Vagina (tissue), 2 donors: ENCODE results near the gene KCNG4. TPM values are rescaled to one million over a fixed set of nuclear protein-coding genes. Genes with fewer than 3 reads are reported as not detected.
"Not testable (repeated sequence)": the region's sequence is repeated elsewhere in the genome, so short reads cannot be mapped to it uniquely, and the experiment has no call there.

Experiments used
- DNase-seq, 2 donors: peaks; one replicate each; pipeline ENCODE4 v3.0.0-alpha.2; 2017; ENCODE audit errors: extremely low spot score in 2 of 2
- H3K27ac ChIP-seq: fragments of 200-600 bp; sonication (generic); one replicate; pipeline ENCODE4 v1.5.1; 2019
- H3K27me3 ChIP-seq: fragments of 200-600 bp; sonication (generic); one replicate; pipeline ENCODE4 v1.5.1; 2019
- H3K36me3 ChIP-seq, 2 donors: fragments of 200-600 bp; sonication (generic); one replicate each; pipeline ENCODE4 v1.5.1; 2017 to 2019
- H3K4me1 ChIP-seq: fragments of 200-600 bp; sonication (generic); one replicate; pipeline ENCODE4 v1.5.1; 2019
- H3K4me3 ChIP-seq, 2 donors: fragments of 200-600 bp; sonication (generic); 1 replicate in 1 of 2; 2 replicates in 1 of 2; pipeline ENCODE4 v1.5.1; 2016 to 2019
- H3K9me3 ChIP-seq: fragments of 200-600 bp; sonication (generic); one replicate; pipeline ENCODE4 v1.5.1; 2019
- POLR2A ChIP-seq, 2 donors: fragments of 450-650 bp; IDR thresholded peaks; one replicate each; pipeline ENCODE4 v1.6.1; 2017; ENCODE audit warnings: antibody characterized with exemption in 2 of 2, mild to moderate bottlenecking in 2 of 2, moderate library complexity in 2 of 2
- POLR2AphosphoS5 ChIP-seq, 2 donors: sonication (generic); formaldehyde crosslinking; IDR thresholded peaks; one replicate each; pipeline ENCODE4 v1.9.0; 2017; ENCODE audit warnings: antibody characterized with exemption in 2 of 2, mild to moderate bottlenecking in 2 of 2, low read depth in 1 of 2; ENCODE audit not compliant: insufficient read depth in 1 of 2
- intact Hi-C: fragments of 100-400 bp; cut with DNase I; formaldehyde crosslinking; loops from one replicate; pipeline ENCODE4 v1.15.1; 2023
- total RNA-seq: library from RNA; depleted of rRNA; stranded (reverse); fragments of >200 nt; gene quantifications from one replicate; pipeline ENCODE4 v1.2.3, GENCODE V29; 2016
- TF ChIP-seq, protein P1 (sequence below), 3 experiments: fragments of 450-650 bp in 2 of 3; fragments of 200-600 bp in 1 of 3; sonication (generic) in 1 of 3; IDR thresholded peaks; one replicate each; pipeline ENCODE4 v1.5.1; 2017 to 2019; ENCODE audit warnings: antibody characterized with exemption in 3 of 3, mild to moderate bottlenecking in 2 of 3, moderate library complexity in 2 of 3

KCNG4 gene
- total RNA-seq, 1 donor from 2014 or later, result not detected

- H3K4me3 ChIP-seq, result no peak overlapping the region
- DNase-seq, result no peak
- H3K27me3 ChIP-seq, result no peaks in the 10 kb centered on the region
- H3K27ac ChIP-seq, result no peak overlapping the region
- H3K4me1 ChIP-seq, result peaks cover 5% of the 10 kb centered on the region
- H3K36me3 ChIP-seq, result no peaks in the 10 kb centered on the region
- no peaks in the 10 kb centered on the region for H3K9me3 ChIP-seq
- TF ChIP-seq POLR2AphosphoS5 (IDR thresholded peaks at IDR 0.05; ENCODE audit: insufficient read depth in 1 of 2, low read depth in 1 of 2), result no peak
- intact Hi-C loops, result no loop called here
Measured at GRCh38 chr16:84223456-84223855, 16.4 kb downstream of the KCNG4 start.

- no peaks in the 10 kb centered on the region for H3K4me1 ChIP-seq
- TF ChIP-seq POLR2A (IDR thresholded peaks at IDR 0.05), result no peak
- TF ChIP-seq, protein P1, sequence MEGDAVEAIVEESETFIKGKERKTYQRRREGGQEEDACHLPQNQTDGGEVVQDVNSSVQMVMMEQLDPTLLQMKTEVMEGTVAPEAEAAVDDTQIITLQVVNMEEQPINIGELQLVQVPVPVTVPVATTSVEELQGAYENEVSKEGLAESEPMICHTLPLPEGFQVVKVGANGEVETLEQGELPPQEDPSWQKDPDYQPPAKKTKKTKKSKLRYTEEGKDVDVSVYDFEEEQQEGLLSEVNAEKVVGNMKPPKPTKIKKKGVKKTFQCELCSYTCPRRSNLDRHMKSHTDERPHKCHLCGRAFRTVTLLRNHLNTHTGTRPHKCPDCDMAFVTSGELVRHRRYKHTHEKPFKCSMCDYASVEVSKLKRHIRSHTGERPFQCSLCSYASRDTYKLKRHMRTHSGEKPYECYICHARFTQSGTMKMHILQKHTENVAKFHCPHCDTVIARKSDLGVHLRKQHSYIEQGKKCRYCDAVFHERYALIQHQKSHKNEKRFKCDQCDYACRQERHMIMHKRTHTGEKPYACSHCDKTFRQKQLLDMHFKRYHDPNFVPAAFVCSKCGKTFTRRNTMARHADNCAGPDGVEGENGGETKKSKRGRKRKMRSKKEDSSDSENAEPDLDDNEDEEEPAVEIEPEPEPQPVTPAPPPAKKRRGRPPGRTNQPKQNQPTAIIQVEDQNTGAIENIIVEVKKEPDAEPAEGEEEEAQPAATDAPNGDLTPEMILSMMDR (IDR thresholded peaks at IDR 0.05), result no peak
- TF ChIP-seq POLR2AphosphoS5 (IDR thresholded peaks at IDR 0.05; ENCODE audit: insufficient read depth in 1 of 2, low read depth in 1 of 2), result no peak
- H3K36me3 ChIP-seq, result no peaks in the 10 kb centered on the region
- H3K4me3 ChIP-seq, result no peak overlapping the region
- H3K27me3 ChIP-seq, result no peaks in the 10 kb centered on the region
- H3K9me3 ChIP-seq, result no peaks in the 10 kb centered on the region
- DNase-seq, result no peak
- H3K27ac ChIP-seq, result no peak overlapping the region
- intact Hi-C loops, result no loop called here
Measured at GRCh38 chr16:84220851-84221250, 19.0 kb downstream of the KCNG4 start.

GRCh38 chr16:84218956-84219355 lies 20.9 kb downstream of the KCNG4 start:
- Histone ChIP-seq H3K27ac (no peak overlapping the region), H3K9me3 (no peaks in the 10 kb centered on the region), H3K4me3 (no peak overlapping the region), H3K4me1 (no peaks in the 10 kb centered on the region), H3K36me3 (no peaks in the 10 kb centered on the region), H3K27me3 (no peaks in the 10 kb centered on the region)
- intact Hi-C loops, result no loop called here
- TF ChIP-seq, protein P1 (IDR thresholded peaks at IDR 0.05), result no peak
- TF ChIP-seq POLR2A (IDR thresholded peaks at IDR 0.05), result no peak
- TF ChIP-seq POLR2AphosphoS5 (IDR thresholded peaks at IDR 0.05; ENCODE audit: insufficient read depth in 1 of 2, low read depth in 1 of 2), result no peak
- no peak for DNase-seq

- Histone ChIP-seq H3K9me3 (no peaks in the 10 kb centered on the region), H3K4me3 (no peak overlapping the region), H3K4me1 (no peaks in the 10 kb centered on the region), H3K27ac (no peak overlapping the region), H3K27me3 (no peaks in the 10 kb centered on the region), H3K36me3 (no peaks in the 10 kb centered on the region)
- no peak for TF ChIP-seq POLR2A (IDR thresholded peaks at IDR 0.05)
- no peak for DNase-seq
- intact Hi-C loops, result no loop called here
Measured at GRCh38 chr16:84218176-84218823, 21.5 kb downstream of the KCNG4 start.

DNA sequence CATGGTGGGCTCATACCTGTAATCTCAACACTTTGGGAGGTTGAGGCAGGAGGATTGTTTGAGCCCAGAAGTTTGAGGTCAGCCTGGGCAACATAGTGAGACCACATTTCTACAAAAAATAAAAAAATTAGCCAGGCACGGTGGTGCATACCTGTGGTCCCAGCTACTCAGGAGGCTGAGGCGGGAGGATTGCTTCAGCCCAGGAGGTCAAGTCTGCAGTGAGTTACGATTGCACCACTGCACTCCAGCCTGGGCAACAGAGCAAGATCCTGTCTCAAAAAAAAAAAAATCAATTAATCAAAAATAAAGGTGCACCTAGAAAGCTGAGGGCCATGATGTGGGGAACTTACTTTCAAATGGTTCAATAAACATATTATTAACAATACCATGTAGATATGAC lies 23.7 kb downstream of the KCNG4 start:
- intact Hi-C loops, result not testable (repeated sequence)

GRCh38 chr16:84215531-84215930 lies 24.3 kb downstream of the KCNG4 start:
- TF ChIP-seq, protein P1 (IDR thresholded peaks at IDR 0.05), result no peak
- TF ChIP-seq POLR2AphosphoS5 (IDR thresholded peaks at IDR 0.05; ENCODE audit: insufficient read depth in 1 of 2, low read depth in 1 of 2) (no peak), POLR2A (IDR thresholded peaks at IDR 0.05) (no peak)
- Histone ChIP-seq H3K4me3 (no peak overlapping the region), H3K4me1 (no peaks in the 10 kb centered on the region), H3K9me3 (no peaks in the 10 kb centered on the region), H3K27ac (no peak overlapping the region), H3K36me3 (no peaks in the 10 kb centered on the region), H3K27me3 (no peaks in the 10 kb centered on the region)
- DNase-seq, result no peak
- intact Hi-C loops, result no loop called here

More for the DNA sequence above, 23.7 kb downstream of the KCNG4 start:
- not testable (repeated sequence) for DNase-seq, H3K27me3 ChIP-seq, H3K36me3 ChIP-seq, H3K4me1 ChIP-seq, H3K4me3 ChIP-seq, H3K9me3 ChIP-seq, H3K27ac ChIP-seq
